ENCODE data around the gene JUP.

DNA sequence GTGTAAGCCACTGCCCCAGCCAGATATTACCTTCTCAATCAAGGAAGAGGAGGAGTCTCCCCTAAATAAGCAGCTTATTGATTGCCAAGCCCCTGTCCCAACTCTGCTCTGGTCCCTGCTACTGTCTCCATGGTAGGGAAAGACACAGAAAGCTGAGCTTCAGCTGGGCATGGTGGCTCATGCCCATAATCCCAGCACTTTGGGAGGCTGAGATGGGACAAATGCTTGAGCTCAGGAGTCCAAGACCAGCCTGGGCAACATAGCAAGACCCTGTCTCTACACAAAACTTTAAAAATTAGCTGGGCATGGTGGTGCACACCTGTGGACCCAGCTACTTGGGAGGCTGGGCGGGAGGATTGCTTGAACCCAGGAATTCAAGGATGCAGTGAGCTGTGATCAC, 6.6 kb downstream of the JUP start:
- TF ChIP-seq, protein P1, sequence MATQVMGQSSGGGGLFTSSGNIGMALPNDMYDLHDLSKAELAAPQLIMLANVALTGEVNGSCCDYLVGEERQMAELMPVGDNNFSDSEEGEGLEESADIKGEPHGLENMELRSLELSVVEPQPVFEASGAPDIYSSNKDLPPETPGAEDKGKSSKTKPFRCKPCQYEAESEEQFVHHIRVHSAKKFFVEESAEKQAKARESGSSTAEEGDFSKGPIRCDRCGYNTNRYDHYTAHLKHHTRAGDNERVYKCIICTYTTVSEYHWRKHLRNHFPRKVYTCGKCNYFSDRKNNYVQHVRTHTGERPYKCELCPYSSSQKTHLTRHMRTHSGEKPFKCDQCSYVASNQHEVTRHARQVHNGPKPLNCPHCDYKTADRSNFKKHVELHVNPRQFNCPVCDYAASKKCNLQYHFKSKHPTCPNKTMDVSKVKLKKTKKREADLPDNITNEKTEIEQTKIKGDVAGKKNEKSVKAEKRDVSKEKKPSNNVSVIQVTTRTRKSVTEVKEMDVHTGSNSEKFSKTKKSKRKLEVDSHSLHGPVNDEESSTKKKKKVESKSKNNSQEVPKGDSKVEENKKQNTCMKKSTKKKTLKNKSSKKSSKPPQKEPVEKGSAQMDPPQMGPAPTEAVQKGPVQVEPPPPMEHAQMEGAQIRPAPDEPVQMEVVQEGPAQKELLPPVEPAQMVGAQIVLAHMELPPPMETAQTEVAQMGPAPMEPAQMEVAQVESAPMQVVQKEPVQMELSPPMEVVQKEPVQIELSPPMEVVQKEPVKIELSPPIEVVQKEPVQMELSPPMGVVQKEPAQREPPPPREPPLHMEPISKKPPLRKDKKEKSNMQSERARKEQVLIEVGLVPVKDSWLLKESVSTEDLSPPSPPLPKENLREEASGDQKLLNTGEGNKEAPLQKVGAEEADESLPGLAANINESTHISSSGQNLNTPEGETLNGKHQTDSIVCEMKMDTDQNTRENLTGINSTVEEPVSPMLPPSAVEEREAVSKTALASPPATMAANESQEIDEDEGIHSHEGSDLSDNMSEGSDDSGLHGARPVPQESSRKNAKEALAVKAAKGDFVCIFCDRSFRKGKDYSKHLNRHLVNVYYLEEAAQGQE (IDR thresholded peaks at IDR 0.05; ENCODE audit: insufficient read depth in 1 of 2, low read depth in 2 of 2, low read length in 1 of 2): no peak
- TF ChIP-seq CTCF (IDR thresholded peaks at IDR 0.05) (no peak), POLR2AphosphoS5 (IDR thresholded peaks at IDR 0.05; ENCODE audit: low read depth, low read length) (no peak), TCF7L2 (IDR thresholded peaks at IDR 0.05; ENCODE audit: low read depth, low read length) (no peak), SIN3A (IDR thresholded peaks at IDR 0.05; ENCODE audit: borderline replicate concordance, insufficient read depth, low read depth, low read length) (no peak)
